C4-2B (cell line): ENCODE data around the gene ATP2A2.
A peak's percentile ranks its signal among the peaks of the same experiment; 100 is the strongest.

Experiments used
- H3K27ac ChIP-seq: fragments of 450-650 bp; 2 replicates; pipeline ENCODE4 v1.5.1; 2017
- ZFX ChIP-seq: fragments of 450-650 bp; IDR thresholded peaks from 2 replicates; pipeline ENCODE4 v1.6.1; 2017
- TF ChIP-seq, protein P1 (sequence below): fragments of 450-650 bp; conservative IDR thresholded peaks from 2 replicates; pipeline ENCODE4 v1.5.1; 2017; ENCODE audit warnings: mild to moderate bottlenecking

The ATP2A2 gene

DNA sequence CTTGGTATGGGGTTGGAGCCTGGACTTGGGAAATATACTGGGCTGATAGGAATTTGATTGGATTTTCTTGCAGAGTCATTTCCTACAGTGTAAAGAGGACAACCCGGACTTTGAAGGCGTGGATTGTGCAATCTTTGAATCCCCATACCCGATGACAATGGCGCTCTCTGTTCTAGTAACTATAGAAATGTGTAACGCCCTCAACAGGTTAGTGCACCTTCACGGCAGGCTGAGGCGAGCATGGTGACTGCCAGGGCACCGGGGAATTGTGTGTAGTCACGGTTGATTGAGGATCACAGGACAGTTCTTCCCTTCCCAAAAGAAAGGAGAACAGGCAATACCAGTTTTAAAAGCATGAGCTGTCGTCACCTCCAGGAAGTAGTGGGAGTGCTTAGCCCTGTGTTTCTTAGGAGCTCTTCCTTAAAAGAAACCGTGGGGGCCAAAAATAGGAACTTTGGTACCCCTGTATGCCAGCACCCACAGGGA lies 64.2 kb downstream of the ATP2A2 start:
- peak overlapping the region; percentile 87 for H3K27ac ChIP-seq
- TF ChIP-seq, protein P1, sequence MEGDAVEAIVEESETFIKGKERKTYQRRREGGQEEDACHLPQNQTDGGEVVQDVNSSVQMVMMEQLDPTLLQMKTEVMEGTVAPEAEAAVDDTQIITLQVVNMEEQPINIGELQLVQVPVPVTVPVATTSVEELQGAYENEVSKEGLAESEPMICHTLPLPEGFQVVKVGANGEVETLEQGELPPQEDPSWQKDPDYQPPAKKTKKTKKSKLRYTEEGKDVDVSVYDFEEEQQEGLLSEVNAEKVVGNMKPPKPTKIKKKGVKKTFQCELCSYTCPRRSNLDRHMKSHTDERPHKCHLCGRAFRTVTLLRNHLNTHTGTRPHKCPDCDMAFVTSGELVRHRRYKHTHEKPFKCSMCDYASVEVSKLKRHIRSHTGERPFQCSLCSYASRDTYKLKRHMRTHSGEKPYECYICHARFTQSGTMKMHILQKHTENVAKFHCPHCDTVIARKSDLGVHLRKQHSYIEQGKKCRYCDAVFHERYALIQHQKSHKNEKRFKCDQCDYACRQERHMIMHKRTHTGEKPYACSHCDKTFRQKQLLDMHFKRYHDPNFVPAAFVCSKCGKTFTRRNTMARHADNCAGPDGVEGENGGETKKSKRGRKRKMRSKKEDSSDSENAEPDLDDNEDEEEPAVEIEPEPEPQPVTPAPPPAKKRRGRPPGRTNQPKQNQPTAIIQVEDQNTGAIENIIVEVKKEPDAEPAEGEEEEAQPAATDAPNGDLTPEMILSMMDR: no peak; the same call in 1 of the 2 replicates
- TF ChIP-seq ZFX: no peak

DNA sequence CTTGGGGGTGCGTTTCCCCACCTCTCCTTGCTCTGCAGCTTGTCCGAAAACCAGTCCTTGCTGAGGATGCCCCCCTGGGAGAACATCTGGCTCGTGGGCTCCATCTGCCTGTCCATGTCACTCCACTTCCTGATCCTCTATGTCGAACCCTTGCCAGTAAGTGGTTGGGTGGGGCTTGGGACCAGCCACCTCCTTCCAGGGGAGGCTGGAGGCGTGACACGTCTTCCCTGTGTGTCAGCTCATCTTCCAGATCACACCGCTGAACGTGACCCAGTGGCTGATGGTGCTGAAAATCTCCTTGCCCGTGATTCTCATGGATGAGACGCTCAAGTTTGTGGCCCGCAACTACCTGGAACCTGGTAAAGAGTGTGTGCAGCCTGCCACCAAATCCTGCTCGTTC lies 64.9 kb downstream of the ATP2A2 start:
- peak overlapping the region; percentile 87 for H3K27ac ChIP-seq
- TF ChIP-seq, protein P1: no peak
- TF ChIP-seq ZFX: no peak

DNA sequence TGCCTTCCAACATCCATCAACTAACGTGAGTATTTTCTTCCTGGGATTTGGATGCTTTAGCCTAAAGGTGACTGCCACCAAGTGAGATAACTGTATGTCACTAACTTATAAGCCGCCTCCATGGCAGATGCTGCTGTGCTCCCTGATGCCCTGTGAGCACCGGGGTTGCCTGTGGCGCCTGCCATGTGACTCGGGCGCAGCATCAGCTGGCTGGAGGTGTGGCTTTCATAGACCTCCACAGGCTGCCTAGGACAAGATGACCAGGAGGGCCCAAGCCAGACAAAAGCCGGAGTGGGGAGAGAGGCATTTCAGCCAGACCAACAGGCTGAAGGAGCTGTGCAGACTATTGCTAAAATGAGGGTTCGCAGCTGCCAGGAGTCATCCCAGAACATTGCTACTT lies 66.7 kb downstream of the ATP2A2 start:
- TF ChIP-seq ZFX: no peak
- TF ChIP-seq, protein P1: no peak

DNA sequence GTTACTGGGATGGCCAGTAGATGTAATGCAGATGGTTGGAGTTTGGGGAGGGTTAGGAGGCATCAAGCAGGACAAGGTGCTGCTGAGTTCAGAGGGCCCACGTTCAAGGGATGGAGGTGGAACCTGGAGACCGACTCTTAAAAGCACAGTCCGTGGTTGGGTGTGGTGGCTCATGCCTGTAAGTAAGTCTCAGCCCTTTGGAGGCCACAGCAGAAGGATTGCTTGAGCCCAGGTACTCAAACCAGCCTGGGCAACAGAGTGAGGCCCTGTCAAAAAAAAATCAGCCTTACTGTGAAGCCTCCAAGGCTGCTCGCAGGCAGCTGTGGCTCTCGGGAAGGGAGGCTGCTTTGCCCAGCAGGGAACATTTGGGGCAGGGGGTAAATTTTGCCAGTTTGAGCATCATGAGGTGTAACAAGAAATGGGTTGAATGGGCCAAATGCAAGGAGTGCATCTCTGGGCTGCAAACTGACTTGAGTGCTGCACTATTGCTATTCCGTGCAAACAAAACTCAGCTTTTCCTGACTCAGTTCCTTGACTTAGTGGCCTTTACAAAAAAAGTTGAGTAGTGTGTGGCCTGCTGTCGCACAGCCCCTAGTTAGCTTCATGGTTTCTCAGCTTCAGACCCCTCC lies 67.5 kb downstream of the ATP2A2 start:
- no peak overlapping the region for H3K27ac ChIP-seq
- no peak for TF ChIP-seq ZFX
- TF ChIP-seq, protein P1: no peak

More for the DNA sequence above, 66.7 kb downstream of the ATP2A2 start:
- H3K27ac ChIP-seq: no peak overlapping the region

DNA sequence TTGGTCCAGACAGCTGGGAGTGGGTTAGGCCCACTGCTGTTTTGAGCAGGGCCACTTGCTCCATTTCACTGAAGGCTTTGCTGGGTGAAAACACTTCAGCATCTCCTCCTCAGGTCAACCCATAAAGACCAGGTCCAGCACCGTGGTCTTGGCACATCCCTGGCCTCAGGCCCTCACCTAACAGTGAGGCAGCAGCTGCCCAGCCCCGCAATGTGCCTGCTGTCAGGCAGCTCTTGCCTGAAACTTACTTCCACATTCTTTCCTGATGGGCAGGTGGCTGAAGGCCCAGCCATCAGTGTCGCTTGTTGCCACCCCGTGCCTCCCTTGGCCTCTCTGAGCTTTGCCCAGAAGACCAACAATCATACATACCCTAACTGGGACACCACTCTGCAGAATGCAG lies 68.0 kb downstream of the ATP2A2 start:
- TF ChIP-seq, protein P1: no peak
- no peak for TF ChIP-seq ZFX
- H3K27ac ChIP-seq: no peak overlapping the region

DNA sequence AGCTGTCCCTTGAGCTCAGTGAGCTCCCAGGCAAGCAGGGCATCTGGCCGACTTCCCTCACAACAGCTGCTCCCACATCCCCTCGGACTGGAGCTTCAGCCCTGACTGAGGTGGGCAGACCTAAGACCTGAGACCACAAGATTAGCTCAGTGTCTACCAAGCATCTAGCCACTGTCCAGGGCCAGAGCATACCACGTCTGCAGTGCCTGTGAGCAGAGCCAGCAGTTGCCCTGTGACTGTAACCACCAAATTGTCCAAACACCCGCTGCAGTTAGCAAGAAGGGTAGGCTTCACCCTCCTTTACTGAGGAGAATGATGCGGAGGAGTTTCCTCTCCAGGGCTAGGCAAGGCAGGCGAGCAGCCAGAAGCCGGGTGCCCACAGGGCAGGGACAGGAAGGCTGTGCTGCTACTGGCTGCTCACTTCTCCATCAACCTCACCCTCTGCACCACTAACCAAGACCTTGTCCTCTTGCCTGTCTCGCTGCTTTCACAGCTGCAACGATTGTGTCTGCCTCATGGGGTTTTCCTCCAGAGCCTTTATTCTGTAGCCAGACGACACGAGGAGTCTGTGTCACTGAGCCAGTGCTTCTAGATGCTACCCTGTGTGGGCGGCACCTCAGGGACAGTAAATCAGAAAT lies 68.6 kb downstream of the ATP2A2 start:
- no peak for TF ChIP-seq ZFX
- TF ChIP-seq, protein P1: no peak
- no peak overlapping the region for H3K27ac ChIP-seq

DNA sequence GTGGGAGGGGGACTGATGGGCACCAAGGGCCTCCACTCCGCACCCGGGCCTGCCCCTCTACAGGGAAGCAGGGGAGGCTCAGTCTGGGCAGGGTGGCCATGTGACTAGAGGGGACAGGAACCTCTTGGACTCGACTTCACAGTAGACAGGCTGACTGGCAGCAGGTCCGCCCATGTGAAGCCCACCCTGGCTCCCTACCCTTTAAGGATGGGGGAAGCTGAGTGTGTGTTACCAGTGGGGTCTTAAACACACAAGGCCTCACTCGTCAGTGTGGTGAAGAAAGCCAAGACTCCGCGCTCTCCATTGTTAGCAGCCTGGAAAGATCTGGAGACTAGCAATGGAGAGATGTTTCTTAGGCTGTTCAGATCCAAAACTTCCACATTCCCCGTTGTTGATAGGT lies 70.1 kb downstream of the ATP2A2 start:
- TF ChIP-seq ZFX: no peak
- TF ChIP-seq, protein P1: no peak

More for the DNA sequence above, 70.1 kb downstream of the ATP2A2 start:
- no peak overlapping the region for H3K27ac ChIP-seq
